Measurements from ENCODE around the gene SERPINA10.

- TF ChIP-seq POLR2A (IDR thresholded peaks at IDR 0.05; ENCODE audit: low read length) = no peak
- no peak for TF ChIP-seq GATA1 (IDR thresholded peaks at IDR 0.05; ENCODE audit: low read depth, low read length)
Measured at GRCh38 chr14:94312481-94313246, 19.6 kb upstream of the SERPINA10 start.

All from erythroblast (primary cell).